Loucy (cell line): ENCODE measurements around the gene ENC1.

Experiments
- EZH2phosphoT487 ChIP-seq: fragments of 200-600 bp; IDR thresholded peaks from 2 replicates; pipeline ENCODE4 v1.6.1; 2018; ENCODE audit warnings: antibody characterized with exemption, mild to moderate bottlenecking, moderate library complexity, borderline replicate concordance
- TF ChIP-seq, protein P1 (sequence below): fragments of 200-600 bp; sonication (generic); conservative IDR thresholded peaks from 2 replicates; pipeline ENCODE4 v1.5.1; 2014; ENCODE audit warnings: mild to moderate bottlenecking, antibody characterized with exemption, low read length

DNA sequence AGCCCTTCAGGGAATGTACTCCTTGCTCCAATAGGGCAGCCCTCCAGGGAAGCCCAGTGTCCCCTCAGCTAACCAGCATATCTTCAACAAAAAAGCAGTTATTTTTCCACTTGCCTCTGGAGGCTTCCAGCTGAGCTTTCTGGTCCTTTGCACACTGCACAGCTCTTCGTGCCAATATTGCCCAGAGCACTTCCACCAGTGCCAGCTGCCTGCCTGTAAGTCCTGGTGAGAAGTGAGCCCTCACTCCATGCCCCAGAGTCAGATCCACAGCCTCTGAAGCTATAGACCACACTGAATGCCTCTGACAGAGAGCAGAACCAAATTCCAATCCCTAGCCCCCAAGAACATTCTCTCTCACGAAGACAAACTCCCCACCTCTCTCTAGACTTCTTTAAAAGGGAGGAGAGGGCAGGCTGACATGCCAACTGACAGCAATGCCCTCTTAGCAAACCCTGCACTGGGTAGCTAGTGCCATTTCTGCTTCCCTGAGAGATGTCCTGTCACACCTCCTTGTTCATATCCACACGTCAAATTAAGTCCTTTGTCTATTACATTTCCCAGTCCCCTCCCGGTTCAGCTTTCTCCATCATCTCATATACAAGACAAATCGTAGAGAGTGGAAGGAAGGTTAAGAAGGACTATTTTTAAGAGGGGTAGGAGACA is 31.8 kb upstream of the ENC1 start:
- TF ChIP-seq, protein P1, sequence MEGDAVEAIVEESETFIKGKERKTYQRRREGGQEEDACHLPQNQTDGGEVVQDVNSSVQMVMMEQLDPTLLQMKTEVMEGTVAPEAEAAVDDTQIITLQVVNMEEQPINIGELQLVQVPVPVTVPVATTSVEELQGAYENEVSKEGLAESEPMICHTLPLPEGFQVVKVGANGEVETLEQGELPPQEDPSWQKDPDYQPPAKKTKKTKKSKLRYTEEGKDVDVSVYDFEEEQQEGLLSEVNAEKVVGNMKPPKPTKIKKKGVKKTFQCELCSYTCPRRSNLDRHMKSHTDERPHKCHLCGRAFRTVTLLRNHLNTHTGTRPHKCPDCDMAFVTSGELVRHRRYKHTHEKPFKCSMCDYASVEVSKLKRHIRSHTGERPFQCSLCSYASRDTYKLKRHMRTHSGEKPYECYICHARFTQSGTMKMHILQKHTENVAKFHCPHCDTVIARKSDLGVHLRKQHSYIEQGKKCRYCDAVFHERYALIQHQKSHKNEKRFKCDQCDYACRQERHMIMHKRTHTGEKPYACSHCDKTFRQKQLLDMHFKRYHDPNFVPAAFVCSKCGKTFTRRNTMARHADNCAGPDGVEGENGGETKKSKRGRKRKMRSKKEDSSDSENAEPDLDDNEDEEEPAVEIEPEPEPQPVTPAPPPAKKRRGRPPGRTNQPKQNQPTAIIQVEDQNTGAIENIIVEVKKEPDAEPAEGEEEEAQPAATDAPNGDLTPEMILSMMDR: no peak
- TF ChIP-seq EZH2phosphoT487: no peak
